Breast epithelium (tissue), 3 donors: ENCODE results near the gene DRGX.

Experiments
- POLR2AphosphoS5 ChIP-seq, 3 donors: sonication (generic); formaldehyde crosslinking; IDR thresholded peaks; one replicate each; pipeline ENCODE4 v1.6.1; 2017; ENCODE audit warnings: antibody characterized with exemption in 3 of 3
- TF ChIP-seq, protein P1 (sequence below), 3 donors: fragments of 450-650 bp; IDR thresholded peaks; one replicate each; pipeline ENCODE4 v1.5.1; 2016 to 2017; ENCODE audit warnings: antibody characterized with exemption in 3 of 3, mild to moderate bottlenecking in 3 of 3, moderate library complexity in 3 of 3

DNA sequence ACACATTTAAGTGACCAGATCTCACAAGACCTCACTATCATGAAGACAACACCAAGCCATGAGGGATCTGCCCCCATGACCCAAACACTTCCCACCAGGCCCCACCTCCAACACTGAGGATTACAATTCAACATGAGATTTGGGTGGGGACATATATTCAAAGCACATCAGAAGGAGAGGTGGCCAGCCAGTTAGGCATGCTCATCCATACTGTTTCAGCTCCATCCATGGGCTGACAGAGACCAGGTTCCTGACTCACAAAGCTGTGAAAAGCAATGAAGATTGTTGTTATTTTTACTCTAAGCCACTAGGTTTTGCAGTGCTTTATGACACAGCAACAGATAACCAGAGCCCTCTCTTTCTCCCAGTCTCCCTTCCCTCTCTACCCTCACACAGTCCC is 60.9 kb downstream of the DRGX start:
- TF ChIP-seq, protein P1, sequence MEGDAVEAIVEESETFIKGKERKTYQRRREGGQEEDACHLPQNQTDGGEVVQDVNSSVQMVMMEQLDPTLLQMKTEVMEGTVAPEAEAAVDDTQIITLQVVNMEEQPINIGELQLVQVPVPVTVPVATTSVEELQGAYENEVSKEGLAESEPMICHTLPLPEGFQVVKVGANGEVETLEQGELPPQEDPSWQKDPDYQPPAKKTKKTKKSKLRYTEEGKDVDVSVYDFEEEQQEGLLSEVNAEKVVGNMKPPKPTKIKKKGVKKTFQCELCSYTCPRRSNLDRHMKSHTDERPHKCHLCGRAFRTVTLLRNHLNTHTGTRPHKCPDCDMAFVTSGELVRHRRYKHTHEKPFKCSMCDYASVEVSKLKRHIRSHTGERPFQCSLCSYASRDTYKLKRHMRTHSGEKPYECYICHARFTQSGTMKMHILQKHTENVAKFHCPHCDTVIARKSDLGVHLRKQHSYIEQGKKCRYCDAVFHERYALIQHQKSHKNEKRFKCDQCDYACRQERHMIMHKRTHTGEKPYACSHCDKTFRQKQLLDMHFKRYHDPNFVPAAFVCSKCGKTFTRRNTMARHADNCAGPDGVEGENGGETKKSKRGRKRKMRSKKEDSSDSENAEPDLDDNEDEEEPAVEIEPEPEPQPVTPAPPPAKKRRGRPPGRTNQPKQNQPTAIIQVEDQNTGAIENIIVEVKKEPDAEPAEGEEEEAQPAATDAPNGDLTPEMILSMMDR (IDR thresholded peaks at IDR 0.05) = no peak
- no peak for TF ChIP-seq POLR2AphosphoS5 (IDR thresholded peaks at IDR 0.05)
